ENCODE data around the gene TMEM165. TPM values are rescaled to one million over a fixed set of nuclear protein-coding genes. Genes with fewer than 3 reads are reported as not detected.

TMEM165 gene
- polyA plus RNA-seq, 3 donors, result 77.4 to 96.4 (median 92.8) TPM

- no peaks in the 10 kb centered on the region for H3K27me3 ChIP-seq (ENCODE audit: control insufficient read depth in 2 of 2, insufficient read depth in 2 of 2, low read length in 2 of 2)
- Mint-ChIP-seq H3K27ac (no peak overlapping the region), H3K27me3 (ENCODE audit: low read depth in 3 of 3) (no peaks in the 10 kb centered on the region), H3K4me3 (no peak overlapping the region), H3K9me3 (no peaks in the 10 kb centered on the region), H3K36me3 (peaks cover 49 to 51% of the 10 kb centered on the region in 2 donors), H3K4me1 (peaks cover 5% of the 10 kb centered on the region)
- peaks cover 22% of the 10 kb centered on the region for H4K20me1 ChIP-seq (ENCODE audit: insufficient read depth, low read length)
- no peaks in the 10 kb centered on the region for H3K4me1 ChIP-seq (ENCODE audit: control insufficient read depth in 1 of 2, insufficient read depth in 2 of 2, low read length in 2 of 2)
- H2AFZ ChIP-seq (ENCODE audit: insufficient read depth, low read depth, low read length, poor library complexity, severe bottlenecking), result no peak overlapping the region
- H3K79me2 ChIP-seq (ENCODE audit: insufficient read depth, low read length), result no peaks in the 10 kb centered on the region
- no peak overlapping the region for H3K9ac ChIP-seq (ENCODE audit: insufficient read depth, low read length, poor library complexity, severe bottlenecking)
- no peaks in the 10 kb centered on the region for H3K9me3 ChIP-seq (replicated peaks in 1 of 2; ENCODE audit: control insufficient read depth in 1 of 2, insufficient read depth in 1 of 2, low read length in 2 of 2)
- intact Hi-C loops (cut with micrococcal nuclease), result no loop called here
- H3K4me3 ChIP-seq (replicated peaks in 1 of 3; ENCODE audit: low read depth in 2 of 3, low read length in 3 of 3), result no peak overlapping the region
- peaks cover 32 to 87% of the 10 kb centered on the region in 2 donors for H3K36me3 ChIP-seq (replicated peaks in 1 of 2; ENCODE audit: control insufficient read depth in 1 of 2, insufficient read depth in 2 of 2, low read length in 2 of 2)
- no peak for DNase-seq
- H3K4me2 ChIP-seq (replicated peaks; ENCODE audit: extremely low read depth, low read length, poor library complexity, severe bottlenecking), result no peak overlapping the region
- TF ChIP-seq CTCF (IDR thresholded peaks at IDR 0.05), result no peak
- peak overlapping the region in 1 of 2 donors; percentile 10 for H3K27ac ChIP-seq (ENCODE audit: low read depth in 1 of 2, low read length in 2 of 2)
These were observed 43.3 kb downstream of the TMEM165 start for GRCh38 chr4:55439023-55439422.

- peak overlapping the region in 3 of 7 donors; percentile 4 to 21 (median 21) for H3K27ac Mint-ChIP-seq
- Histone ChIP-seq H3K79me2 (ENCODE audit: insufficient read depth, low read length) (no peaks in the 10 kb centered on the region), H3K9me3 (replicated peaks in 1 of 2; ENCODE audit: control insufficient read depth in 1 of 2, insufficient read depth in 1 of 2, low read length in 2 of 2) (no peaks in the 10 kb centered on the region), H4K20me1 (ENCODE audit: insufficient read depth, low read length) (peaks cover 10% of the 10 kb centered on the region), H3K4me2 (replicated peaks; ENCODE audit: extremely low read depth, low read length, poor library complexity, severe bottlenecking) (no peak overlapping the region), H3K27me3 (ENCODE audit: control insufficient read depth in 2 of 2, insufficient read depth in 2 of 2, low read length in 2 of 2) (no peaks in the 10 kb centered on the region), H3K9ac (ENCODE audit: insufficient read depth, low read length, poor library complexity, severe bottlenecking) (no peak overlapping the region), H3K4me3 (replicated peaks in 1 of 3; ENCODE audit: low read depth in 2 of 3, low read length in 3 of 3) (no peak overlapping the region), H3K4me1 (ENCODE audit: control insufficient read depth in 1 of 2, insufficient read depth in 2 of 2, low read length in 2 of 2) (no peaks in the 10 kb centered on the region), H3K36me3 (replicated peaks in 1 of 2; ENCODE audit: control insufficient read depth in 1 of 2, insufficient read depth in 2 of 2, low read length in 2 of 2) (peaks cover 21 to 76% of the 10 kb centered on the region in 2 donors), H3K27ac (ENCODE audit: low read depth in 1 of 2, low read length in 2 of 2) (no peak overlapping the region), H2AFZ (ENCODE audit: insufficient read depth, low read depth, low read length, poor library complexity, severe bottlenecking) (no peak overlapping the region)
- H3K36me3 Mint-ChIP-seq, result peaks cover 31 to 40% of the 10 kb centered on the region in 2 donors
- DNase-seq, result no peak
- H3K9me3 Mint-ChIP-seq, result no peaks in the 10 kb centered on the region
- H3K4me3 Mint-ChIP-seq, result no peak overlapping the region
- WGBS (ENCODE audit: insufficient coverage), result no CpG with 5 or more reads among the region's 2 CpGs
- TF ChIP-seq CTCF (IDR thresholded peaks at IDR 0.05), result no peak
- peaks cover 2% of the 10 kb centered on the region for H3K4me1 Mint-ChIP-seq
- H3K27me3 Mint-ChIP-seq (ENCODE audit: low read depth in 3 of 3), result no peaks in the 10 kb centered on the region
- intact Hi-C loops (cut with micrococcal nuclease), result no loop called here
These were observed 45.0 kb downstream of the TMEM165 start for GRCh38 chr4:55440786-55441185.
